Hepatocyte (in vitro differentiated cells): ENCODE measurements around the gene S100A8. TPM values are rescaled to one million over a fixed set of nuclear protein-coding genes. Genes with fewer than 3 reads are reported as not detected.

Experiments used
- DNase-seq: peaks from one replicate; pipeline ENCODE4 v3.0.0-alpha.2; 2016; ENCODE audit warnings: low spot score
- H2AFZ ChIP-seq: fragments of 200-600 bp; sonication (generic); 2 replicates; pipeline ENCODE4 v1.6.0; 2016; ENCODE audit warnings: antibody characterized with exemption, mild to moderate bottlenecking
- H3K27ac ChIP-seq: fragments of 200-600 bp; sonication (generic); 2 replicates; pipeline ENCODE4 v1.5.1; 2016; ENCODE audit warnings: mild to moderate bottlenecking
- H3K27me3 ChIP-seq: fragments of 200-600 bp; sonication (generic); 2 replicates; pipeline ENCODE4 v1.6.1; 2016
- H3K36me3 ChIP-seq: fragments of 200-600 bp; sonication (generic); replicated peaks from 2 replicates; pipeline ENCODE4 v1.5.1; 2016; ENCODE audit warnings: low read depth; ENCODE audit not compliant: insufficient read depth
- H3K4me1 ChIP-seq: fragments of 200-600 bp; sonication (generic); 2 replicates; pipeline ENCODE4 v1.5.1; 2016; ENCODE audit warnings: mild to moderate bottlenecking, moderate library complexity; ENCODE audit not compliant: insufficient read depth
- H3K4me2 ChIP-seq: fragments of 200-600 bp; sonication (generic); 2 replicates; pipeline ENCODE4 v1.6.0; 2016
- H3K4me3 ChIP-seq: fragments of 200-600 bp; sonication (generic); 2 replicates; pipeline ENCODE4 v1.5.1; 2016; ENCODE audit warnings: mild to moderate bottlenecking
- H3K79me2 ChIP-seq: fragments of 200-600 bp; sonication (generic); 2 replicates; pipeline ENCODE4 v1.6.0; 2017; ENCODE audit warnings: mild to moderate bottlenecking
- H3K9me2 ChIP-seq: fragments of 200-600 bp; sonication (generic); replicated peaks from 2 replicates; pipeline ENCODE4 v1.6.0; 2017; ENCODE audit warnings: mild to moderate bottlenecking; ENCODE audit not compliant: insufficient read depth
- H3K9me3 ChIP-seq: fragments of 200-600 bp; sonication (generic); 2 replicates; pipeline ENCODE4 v1.5.1; 2016; ENCODE audit warnings: low read depth, mild to moderate bottlenecking
- H4K20me1 ChIP-seq: fragments of 200-600 bp; sonication (generic); 2 replicates; pipeline ENCODE4 v1.6.0; 2016; ENCODE audit warnings: mild to moderate bottlenecking; ENCODE audit not compliant: insufficient read depth, poor library complexity, severe bottlenecking
- CTCF ChIP-seq: fragments of 200-600 bp; sonication (generic); IDR thresholded peaks from 2 replicates; pipeline ENCODE4 v1.5.1; 2016; ENCODE audit warnings: antibody characterized with exemption, mild to moderate bottlenecking; ENCODE audit not compliant: poor library complexity
- EZH2 ChIP-seq: fragments of 200-600 bp; sonication (generic); IDR thresholded peaks from 2 replicates; pipeline ENCODE4 v1.6.1; 2016; ENCODE audit warnings: antibody characterized with exemption, mild to moderate bottlenecking, borderline replicate concordance
- EZH2phosphoT487 ChIP-seq: fragments of 200-600 bp; sonication (generic); IDR thresholded peaks from one replicate; pipeline ENCODE4 v1.6.1; 2018; ENCODE audit warnings: antibody characterized with exemption, mild to moderate bottlenecking, low read depth, moderate library complexity; ENCODE audit not compliant: unreplicated experiment, severe bottlenecking
- WGBS: methylation state at CpG from one replicate; pipeline ENCODE4 v1.1.6; 2016; ENCODE audit warnings: low lambda C conversion rate; ENCODE audit errors: missing lambda C conversion rate; 5-methylcytosine and 5-hydroxymethylcytosine counted together
- polyA plus RNA-seq: library from polyadenylated mRNA; unstranded; fragments of >200 nt; fragmentation: Nextera tagmentation; extraction: Ambion mirVana; gene quantifications from 2 replicates; pipeline ENCODE4 v1.2.1, GENCODE V29; 2016
- total RNA-seq: library from RNA; depleted of rRNA; stranded (reverse); fragments of >200 nt; gene quantifications from 2 replicates; pipeline ENCODE4 v1.2.3, GENCODE V29; 2014

S100A8 gene
- total and polyA plus RNA-seq, 2 experiments from 2014 or later: 0.70 to 2.2 TPM

DNA sequence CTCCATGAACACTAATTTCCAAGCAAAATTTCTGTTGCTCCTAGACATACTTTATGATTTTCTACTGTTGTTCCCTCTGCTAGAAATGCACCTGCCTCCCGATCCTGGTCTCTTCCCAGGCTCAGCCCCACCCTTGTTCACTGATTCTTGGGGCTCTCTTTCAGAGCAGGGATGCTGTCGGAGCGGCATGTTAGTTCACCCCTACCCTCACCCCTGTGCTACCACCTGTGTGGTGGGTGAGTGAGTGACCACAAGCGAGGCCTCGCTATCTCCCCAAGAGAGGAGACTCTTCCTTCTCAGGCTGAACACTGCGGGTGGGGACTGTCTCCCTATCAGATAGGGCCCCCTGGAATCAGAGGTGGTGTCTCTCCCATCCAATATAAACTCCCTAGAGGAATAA, 4.9 kb upstream of the S100A8 start:
- Histone ChIP-seq H3K4me2 (no peak overlapping the region), H3K4me3 (no peak overlapping the region), H3K9me2 (no peaks in the 10 kb centered on the region), H2AFZ (no peak overlapping the region), H3K36me3 (no peaks in the 10 kb centered on the region), H3K79me2 (no peaks in the 10 kb centered on the region), H3K27me3 (no peaks in the 10 kb centered on the region), H3K9me3 (no peaks in the 10 kb centered on the region), H3K27ac (no peak overlapping the region), H3K4me1 (no peaks in the 10 kb centered on the region), H4K20me1 (no peaks in the 10 kb centered on the region)
- 78% methylated on average over 6 of the region's 6 CpGs for WGBS
- DNase-seq: no peak
- TF ChIP-seq EZH2phosphoT487 (no peak), EZH2 (no peak), CTCF (no peak)

DNA sequence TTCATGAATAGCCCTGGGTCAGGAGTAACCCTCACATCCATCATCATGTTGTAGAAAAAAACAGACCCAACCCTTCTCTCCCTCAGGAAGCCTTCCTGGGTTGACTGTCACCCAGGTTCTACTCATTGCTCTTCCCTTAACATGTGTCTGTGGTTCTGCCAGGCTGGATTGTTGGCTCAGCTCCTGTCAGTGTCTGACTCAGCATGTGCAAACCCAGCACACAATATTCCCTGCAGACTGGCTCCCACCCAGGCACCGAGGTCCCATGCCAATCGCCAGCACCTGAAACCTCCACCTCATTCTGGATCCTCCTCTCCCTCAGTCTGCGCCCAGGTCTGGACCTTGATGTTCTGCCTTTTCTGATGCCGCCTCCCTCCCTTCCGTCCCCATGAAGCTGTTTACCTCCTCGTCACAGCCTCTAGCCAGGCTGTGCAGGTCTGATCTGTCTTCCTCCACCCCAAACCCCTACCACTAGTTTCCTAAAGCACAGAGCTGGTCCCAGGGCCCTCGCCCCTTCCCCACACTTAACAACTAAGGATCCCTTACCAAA, 4.3 kb upstream of the S100A8 start:
- H3K36me3 ChIP-seq: no peaks in the 10 kb centered on the region
- 86% methylated on average over 7 of the region's 7 CpGs for WGBS
- H3K27me3 ChIP-seq: no peaks in the 10 kb centered on the region
- no peaks in the 10 kb centered on the region for H3K4me1 ChIP-seq
- H3K4me3 ChIP-seq: no peak overlapping the region
- H3K9me3 ChIP-seq: no peaks in the 10 kb centered on the region
- H3K9me2 ChIP-seq: no peaks in the 10 kb centered on the region
- H2AFZ ChIP-seq: no peak overlapping the region
- no peak for DNase-seq
- no peaks in the 10 kb centered on the region for H4K20me1 ChIP-seq
- TF ChIP-seq EZH2phosphoT487: no peak
- TF ChIP-seq CTCF: no peak
- no peak for TF ChIP-seq EZH2
- H3K4me2 ChIP-seq: no peak overlapping the region
- H3K27ac ChIP-seq: no peak overlapping the region
- H3K79me2 ChIP-seq: no peaks in the 10 kb centered on the region

- 78% methylated on average over 5 of the region's 5 CpGs for WGBS
- Histone ChIP-seq H3K4me3 (no peak overlapping the region), H3K27ac (no peak overlapping the region), H3K9me2 (no peaks in the 10 kb centered on the region), H3K4me2 (no peak overlapping the region), H3K36me3 (no peaks in the 10 kb centered on the region), H3K4me1 (no peaks in the 10 kb centered on the region), H4K20me1 (no peaks in the 10 kb centered on the region), H2AFZ (no peak overlapping the region), H3K79me2 (no peaks in the 10 kb centered on the region), H3K9me3 (no peaks in the 10 kb centered on the region), H3K27me3 (no peaks in the 10 kb centered on the region)
- no peak for DNase-seq
- TF ChIP-seq CTCF (no peak), EZH2phosphoT487 (no peak), EZH2 (no peak)
These were observed 3.5 kb upstream of the S100A8 start for GRCh38 chr1:153394391-153394790.

DNA sequence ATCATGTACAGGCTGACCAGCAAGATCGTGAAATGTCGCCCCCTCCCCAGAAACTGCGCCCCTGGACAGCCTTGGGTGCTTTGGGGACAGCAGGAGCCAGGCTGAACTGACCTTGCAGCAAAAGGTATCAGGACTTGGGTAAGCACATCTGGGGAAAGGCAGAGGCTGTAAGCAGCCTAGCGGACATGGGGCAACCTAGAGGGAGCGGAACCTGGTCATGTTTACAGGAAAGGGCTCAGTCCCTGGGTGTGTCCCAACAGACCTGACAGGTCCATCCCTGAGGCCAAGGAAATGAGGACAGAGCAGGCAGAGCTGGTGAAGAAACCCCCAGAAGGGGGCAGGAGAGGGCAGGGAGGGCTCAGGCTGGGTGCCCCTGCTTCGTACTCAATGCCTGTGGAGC, 3.1 kb upstream of the S100A8 start:
- DNase-seq: no peak
- no peak overlapping the region for H2AFZ ChIP-seq
- no peak overlapping the region for H3K27ac ChIP-seq
- no peaks in the 10 kb centered on the region for H3K9me3 ChIP-seq
- no peaks in the 10 kb centered on the region for H3K4me1 ChIP-seq
- WGBS: 77% methylated on average over 6 of the region's 6 CpGs
- no peaks in the 10 kb centered on the region for H3K36me3 ChIP-seq
- no peaks in the 10 kb centered on the region for H3K79me2 ChIP-seq
- H4K20me1 ChIP-seq: no peaks in the 10 kb centered on the region
- no peak overlapping the region for H3K4me3 ChIP-seq
- no peak overlapping the region for H3K4me2 ChIP-seq
- no peaks in the 10 kb centered on the region for H3K9me2 ChIP-seq
- TF ChIP-seq EZH2phosphoT487: no peak
- no peak for TF ChIP-seq CTCF
- TF ChIP-seq EZH2: no peak
- no peaks in the 10 kb centered on the region for H3K27me3 ChIP-seq
